ENCODE data around the gene ZNF609.

ZNF609 gene

DNA sequence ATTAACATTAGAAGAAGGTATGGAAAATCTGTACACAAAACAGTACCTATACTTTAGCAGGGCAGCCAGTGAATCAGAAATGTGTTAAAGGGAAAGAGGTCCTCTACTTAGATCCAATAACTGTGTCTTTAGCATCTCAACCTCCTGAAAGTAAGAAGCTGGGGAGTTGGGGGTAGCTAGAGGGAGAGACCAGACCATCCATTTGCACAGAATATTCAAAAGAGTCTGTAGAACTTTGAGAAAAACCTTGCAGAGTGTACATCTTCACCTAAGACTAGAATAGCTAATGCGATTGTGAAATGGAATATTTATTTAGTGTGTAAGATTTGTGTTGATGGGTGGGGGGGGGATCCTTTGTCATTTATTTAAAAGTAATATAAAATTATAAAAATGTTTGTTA is 190.2 kb downstream of the ZNF609 start:
- H3K9ac ChIP-seq (ENCODE audit: low read depth, low read length) = no peak overlapping the region
- no peak overlapping the region for H3K4me3 ChIP-seq (ENCODE audit: low read length)
- H3K4me1 ChIP-seq (ENCODE audit: insufficient read depth, low read length) = peaks cover 11% of the 10 kb centered on the region
- no peak overlapping the region for H3K27ac ChIP-seq (ENCODE audit: low read length)
- no peaks in the 10 kb centered on the region for H3K9me3 ChIP-seq (ENCODE audit: insufficient read depth, low read depth, low read length)
- H3K27me3 ChIP-seq (ENCODE audit: insufficient read depth, low read length) = no peaks in the 10 kb centered on the region
- no peaks in the 10 kb centered on the region for H3K36me3 ChIP-seq (ENCODE audit: insufficient read depth, low read depth, low read length)

- no peak overlapping the region for H3K4me3 ChIP-seq (ENCODE audit: low read length)
- H3K4me1 ChIP-seq (ENCODE audit: insufficient read depth, low read length) = peaks cover 11% of the 10 kb centered on the region
- H3K27ac ChIP-seq (ENCODE audit: low read length) = no peak overlapping the region
- H3K36me3 ChIP-seq (ENCODE audit: insufficient read depth, low read depth, low read length) = no peaks in the 10 kb centered on the region
- no peak overlapping the region for H3K9ac ChIP-seq (ENCODE audit: low read depth, low read length)
- H3K9me3 ChIP-seq (ENCODE audit: insufficient read depth, low read depth, low read length) = no peaks in the 10 kb centered on the region
- H3K27me3 ChIP-seq (ENCODE audit: insufficient read depth, low read length) = no peaks in the 10 kb centered on the region
These were observed 191.3 kb downstream of the ZNF609 start for GRCh38 chr15:64651601-64652191.

- Histone ChIP-seq H3K36me3 (ENCODE audit: insufficient read depth, low read depth, low read length) (no peaks in the 10 kb centered on the region; the same call in 1 of the 2 replicates), H3K27me3 (ENCODE audit: insufficient read depth, low read length) (no peaks in the 10 kb centered on the region), H3K4me1 (ENCODE audit: insufficient read depth, low read length) (peaks cover 11% of the 10 kb centered on the region), H3K9me3 (ENCODE audit: insufficient read depth, low read depth, low read length) (no peaks in the 10 kb centered on the region), H3K9ac (ENCODE audit: low read depth, low read length) (no peak overlapping the region; the same call in 1 of the 2 replicates), H3K27ac (ENCODE audit: low read length) (no peak overlapping the region), H3K4me3 (ENCODE audit: low read length) (no peak overlapping the region)
These were observed 193.4 kb downstream of the ZNF609 start for GRCh38 chr15:64653757-64654156.

- Histone ChIP-seq H3K36me3 (ENCODE audit: insufficient read depth, low read depth, low read length) (no peaks in the 10 kb centered on the region; the same call in 1 of the 2 replicates), H3K9ac (ENCODE audit: low read depth, low read length) (no peak overlapping the region), H3K9me3 (ENCODE audit: insufficient read depth, low read depth, low read length) (no peaks in the 10 kb centered on the region), H3K27ac (ENCODE audit: low read length) (no peak overlapping the region), H3K4me1 (ENCODE audit: insufficient read depth, low read length) (peaks cover 4% of the 10 kb centered on the region; the same call in 1 of the 2 replicates), H3K27me3 (ENCODE audit: insufficient read depth, low read length) (no peaks in the 10 kb centered on the region), H3K4me3 (ENCODE audit: low read length) (no peak overlapping the region)
These were observed 196.1 kb downstream of the ZNF609 start for GRCh38 chr15:64656508-64656907.

GRCh38 chr15:64665179-64665578 is 204.8 kb downstream of the ZNF609 start:
- no peaks in the 10 kb centered on the region for H3K9me3 ChIP-seq (ENCODE audit: insufficient read depth, low read depth, low read length)
- no peak overlapping the region for H3K4me3 ChIP-seq (ENCODE audit: low read length)
- peaks cover 13% of the 10 kb centered on the region; the same call in 1 of the 2 replicates for H3K4me1 ChIP-seq (ENCODE audit: insufficient read depth, low read length)
- H3K36me3 ChIP-seq (ENCODE audit: insufficient read depth, low read depth, low read length) = peaks cover 3% of the 10 kb centered on the region; the same call in 1 of the 2 replicates
- no peak overlapping the region for H3K27ac ChIP-seq (ENCODE audit: low read length)
- H3K27me3 ChIP-seq (ENCODE audit: insufficient read depth, low read length) = no peaks in the 10 kb centered on the region
- no peak overlapping the region for H3K9ac ChIP-seq (ENCODE audit: low read depth, low read length)

- no peaks in the 10 kb centered on the region for H3K27me3 ChIP-seq (ENCODE audit: insufficient read depth, low read length)
- peak overlapping the region; percentile 25; the same call in 1 of the 2 replicates for H3K4me3 ChIP-seq (ENCODE audit: low read length)
- H3K9me3 ChIP-seq (ENCODE audit: insufficient read depth, low read depth, low read length) = no peaks in the 10 kb centered on the region
- H3K27ac ChIP-seq (ENCODE audit: low read length) = no peak overlapping the region
- H3K9ac ChIP-seq (ENCODE audit: low read depth, low read length) = peak overlapping the region; percentile 54; the same call in 1 of the 2 replicates
- H3K4me1 ChIP-seq (ENCODE audit: insufficient read depth, low read length) = peaks cover 13% of the 10 kb centered on the region; the same call in 1 of the 2 replicates
- peaks cover 5% of the 10 kb centered on the region; the same call in 1 of the 2 replicates for H3K36me3 ChIP-seq (ENCODE audit: insufficient read depth, low read depth, low read length)
These were observed 207.4 kb downstream of the ZNF609 start for GRCh38 chr15:64667736-64668161.

- no peaks in the 10 kb centered on the region for H3K4me1 ChIP-seq (ENCODE audit: insufficient read depth, low read length)
- no peak overlapping the region for H3K9ac ChIP-seq (ENCODE audit: low read depth, low read length)
- peaks cover 50% of the 10 kb centered on the region for H3K36me3 ChIP-seq (ENCODE audit: insufficient read depth, low read depth, low read length)
- no peaks in the 10 kb centered on the region for H3K27me3 ChIP-seq (ENCODE audit: insufficient read depth, low read length)
- no peaks in the 10 kb centered on the region for H3K9me3 ChIP-seq (ENCODE audit: insufficient read depth, low read depth, low read length)
- H3K4me3 ChIP-seq (ENCODE audit: low read length) = no peak overlapping the region
- H3K27ac ChIP-seq (ENCODE audit: low read length) = no peak overlapping the region
These were observed 213.5 kb downstream of the ZNF609 start for GRCh38 chr15:64673866-64674265.

DNA sequence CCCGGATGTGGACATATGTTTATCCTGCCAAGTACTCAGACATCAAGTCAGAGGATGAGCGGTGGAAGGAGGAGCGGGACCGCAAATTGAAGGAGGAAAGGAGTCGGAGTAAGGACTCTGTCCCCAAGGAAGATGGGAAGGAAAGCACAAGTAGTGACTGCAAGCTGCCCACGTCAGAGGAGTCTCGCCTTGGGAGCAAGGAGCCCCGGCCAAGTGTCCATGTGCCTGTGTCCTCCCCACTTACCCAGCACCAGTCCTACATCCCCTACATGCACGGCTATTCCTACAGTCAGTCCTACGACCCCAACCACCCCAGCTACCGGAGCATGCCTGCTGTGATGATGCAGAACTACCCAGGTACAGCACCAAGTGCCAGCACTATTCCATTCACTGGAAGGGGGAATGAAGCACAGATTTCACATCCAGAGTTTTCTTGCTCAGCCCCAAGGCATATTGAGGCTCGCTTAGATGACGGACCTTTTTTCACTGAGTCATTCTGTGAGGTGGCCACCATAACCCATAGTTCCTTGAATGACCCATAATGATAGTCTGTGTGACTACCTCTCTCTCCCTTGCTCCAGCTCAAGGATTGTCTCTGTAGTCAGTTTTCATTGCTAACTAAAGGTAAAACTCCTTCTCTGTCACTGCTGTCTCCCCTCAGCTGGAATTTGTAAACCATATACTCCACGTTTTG is 217.9 kb downstream of the ZNF609 start:
- Histone ChIP-seq H3K9me3 (ENCODE audit: insufficient read depth, low read depth, low read length) (no peaks in the 10 kb centered on the region), H3K4me3 (ENCODE audit: low read length) (no peak overlapping the region), H3K9ac (ENCODE audit: low read depth, low read length) (no peak overlapping the region), H3K27me3 (ENCODE audit: insufficient read depth, low read length) (no peaks in the 10 kb centered on the region), H3K36me3 (ENCODE audit: insufficient read depth, low read depth, low read length) (peaks cover 88% of the 10 kb centered on the region), H3K4me1 (ENCODE audit: insufficient read depth, low read length) (no peaks in the 10 kb centered on the region), H3K27ac (ENCODE audit: low read length) (no peak overlapping the region)

- Histone ChIP-seq H3K36me3 (ENCODE audit: insufficient read depth, low read depth, low read length) (peaks cover 85% of the 10 kb centered on the region), H3K9me3 (ENCODE audit: insufficient read depth, low read depth, low read length) (no peaks in the 10 kb centered on the region), H3K4me1 (ENCODE audit: insufficient read depth, low read length) (no peaks in the 10 kb centered on the region), H3K27me3 (ENCODE audit: insufficient read depth, low read length) (no peaks in the 10 kb centered on the region), H3K4me3 (ENCODE audit: low read length) (no peak overlapping the region), H3K27ac (ENCODE audit: low read length) (no peak overlapping the region), H3K9ac (ENCODE audit: low read depth, low read length) (no peak overlapping the region)
These were observed 219.7 kb downstream of the ZNF609 start for GRCh38 chr15:64680097-64680496.

DNA sequence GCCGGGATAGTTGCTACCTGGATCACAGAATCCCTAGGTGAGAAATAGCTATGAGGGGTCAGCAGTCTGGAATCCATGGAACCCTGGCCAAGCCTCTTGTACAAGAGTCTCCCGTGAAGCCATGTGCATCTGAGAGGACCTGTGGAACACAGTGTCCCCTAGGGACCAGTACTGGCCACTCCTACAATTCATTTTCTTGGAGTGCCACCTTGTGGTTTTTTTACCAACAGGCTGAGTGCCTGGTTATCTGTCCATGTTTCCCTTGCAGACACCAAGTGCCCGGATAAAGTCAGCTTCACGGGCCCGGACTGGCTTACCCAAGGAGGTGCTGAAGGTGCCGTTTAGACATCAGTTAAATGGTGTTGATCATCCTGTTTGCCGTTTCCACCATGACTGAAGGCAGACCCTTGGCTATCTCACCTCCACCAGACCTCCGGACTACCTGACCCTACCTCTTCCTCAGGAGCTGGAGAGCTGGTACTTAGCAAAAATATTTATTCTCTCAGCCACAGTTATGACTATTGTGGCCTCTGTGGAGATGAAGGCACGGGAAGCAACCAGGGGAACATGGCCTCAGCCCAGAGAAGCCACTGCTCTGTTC is 221.1 kb downstream of the ZNF609 start:
- no peak overlapping the region for H3K4me3 ChIP-seq (ENCODE audit: low read length)
- H3K9ac ChIP-seq (ENCODE audit: low read depth, low read length) = no peak overlapping the region
- no peak overlapping the region for H3K27ac ChIP-seq (ENCODE audit: low read length)
- H3K9me3 ChIP-seq (ENCODE audit: insufficient read depth, low read depth, low read length) = no peaks in the 10 kb centered on the region
- no peaks in the 10 kb centered on the region for H3K27me3 ChIP-seq (ENCODE audit: insufficient read depth, low read length)
- no peaks in the 10 kb centered on the region for H3K4me1 ChIP-seq (ENCODE audit: insufficient read depth, low read length)
- peaks cover 84% of the 10 kb centered on the region for H3K36me3 ChIP-seq (ENCODE audit: insufficient read depth, low read depth, low read length)

DNA sequence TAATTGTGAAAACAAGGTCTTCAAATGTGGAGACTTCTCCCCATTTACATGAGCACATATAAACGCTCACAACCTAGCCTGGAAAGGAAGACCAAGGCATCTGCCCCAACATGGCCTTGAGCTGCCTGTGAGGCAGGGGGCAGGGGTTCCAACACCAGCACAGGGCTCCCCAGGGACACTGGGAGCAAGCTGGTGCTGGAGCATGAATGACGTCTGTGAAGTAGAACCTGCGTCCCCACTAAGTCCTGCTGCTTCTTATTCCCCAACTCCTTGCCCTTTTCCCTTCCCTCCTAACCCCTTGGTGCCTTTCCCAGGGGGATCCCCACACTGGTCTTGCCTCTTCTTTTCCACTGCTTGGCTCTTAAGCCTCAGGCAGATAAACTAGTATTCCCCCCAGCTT is 221.9 kb downstream of the ZNF609 start:
- no peaks in the 10 kb centered on the region for H3K9me3 ChIP-seq (ENCODE audit: insufficient read depth, low read depth, low read length)
- no peak overlapping the region for H3K9ac ChIP-seq (ENCODE audit: low read depth, low read length)
- no peak overlapping the region for H3K4me3 ChIP-seq (ENCODE audit: low read length)
- H3K4me1 ChIP-seq (ENCODE audit: insufficient read depth, low read length) = peaks cover 3% of the 10 kb centered on the region; the same call in 1 of the 2 replicates
- H3K27me3 ChIP-seq (ENCODE audit: insufficient read depth, low read length) = no peaks in the 10 kb centered on the region
- H3K36me3 ChIP-seq (ENCODE audit: insufficient read depth, low read depth, low read length) = peaks cover 89% of the 10 kb centered on the region
- H3K27ac ChIP-seq (ENCODE audit: low read length) = no peak overlapping the region

DNA sequence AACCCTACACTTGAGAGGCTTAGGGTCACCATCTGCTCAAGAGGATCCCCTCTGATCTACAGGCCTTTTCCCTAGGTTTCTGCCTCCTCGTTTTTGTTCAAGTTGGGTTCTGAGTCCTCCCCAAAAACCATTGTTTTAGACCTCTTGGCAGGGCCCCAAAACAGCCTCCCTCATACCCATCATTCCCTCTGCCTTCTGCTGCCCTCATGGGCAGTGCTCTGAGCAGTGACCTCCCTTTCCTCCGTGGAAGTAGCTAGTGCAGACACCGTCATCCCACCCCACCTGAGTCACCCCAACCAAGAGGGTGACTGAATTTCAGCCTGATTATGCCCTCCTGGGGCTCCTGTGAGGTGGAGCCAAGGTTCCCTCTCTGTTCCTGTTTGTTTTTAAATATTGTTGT is 223.0 kb downstream of the ZNF609 start:
- no peak overlapping the region for H3K4me3 ChIP-seq (ENCODE audit: low read length)
- H3K9me3 ChIP-seq (ENCODE audit: insufficient read depth, low read depth, low read length) = no peaks in the 10 kb centered on the region
- peaks cover 5% of the 10 kb centered on the region; the same call in 1 of the 2 replicates for H3K4me1 ChIP-seq (ENCODE audit: insufficient read depth, low read length)
- H3K27me3 ChIP-seq (ENCODE audit: insufficient read depth, low read length) = no peaks in the 10 kb centered on the region
- H3K9ac ChIP-seq (ENCODE audit: low read depth, low read length) = no peak overlapping the region
- no peak overlapping the region for H3K27ac ChIP-seq (ENCODE audit: low read length)
- H3K36me3 ChIP-seq (ENCODE audit: insufficient read depth, low read depth, low read length) = peaks cover 91% of the 10 kb centered on the region
